ENCODE measurements around the gene NLRX1.

DNA sequence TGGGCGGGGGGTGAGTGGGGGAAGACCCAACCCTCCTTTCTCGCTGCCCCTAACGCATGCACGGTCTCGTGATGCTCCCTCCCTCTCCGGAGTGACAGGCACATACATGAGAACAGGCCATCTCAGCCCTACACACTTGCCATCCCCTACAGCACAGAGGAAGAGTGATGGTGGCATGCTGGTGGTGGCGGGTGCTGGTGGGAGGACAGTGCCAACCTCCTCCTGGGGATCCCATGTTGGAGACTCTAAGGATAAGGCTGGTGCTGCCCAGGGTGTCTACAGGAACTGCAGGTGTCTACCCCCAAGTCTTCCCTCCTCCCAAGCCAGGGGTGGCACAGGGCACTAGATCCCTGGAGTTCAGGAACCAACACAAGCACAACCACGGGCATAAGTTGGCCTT lies 6.7 kb upstream of the NLRX1 start:
- TF ChIP-seq CBX5 (IDR thresholded peaks at IDR 0.05; ENCODE audit: low read depth) (no peak), POLR2A (IDR thresholded peaks at IDR 0.05; ENCODE audit: low read depth, low read length) (no peak), ZSCAN29 (IDR thresholded peaks at IDR 0.05) (no peak), CEBPB (IDR thresholded peaks at IDR 0.05; ENCODE audit: borderline replicate concordance in 1 of 2, low read depth in 2 of 2, low read length in 2 of 2) (no peak), HDAC6 (IDR thresholded peaks at IDR 0.05; ENCODE audit: unreplicated experiment) (no peak), EZH2 (IDR thresholded peaks at IDR 0.05; ENCODE audit: borderline replicate concordance, control insufficient read depth, low read depth, low read length) (no peak), SRF (IDR thresholded peaks at IDR 0.05; ENCODE audit: low read depth in 2 of 2, low read length in 2 of 2) (no peak)
- TF ChIP-seq, protein P1, sequence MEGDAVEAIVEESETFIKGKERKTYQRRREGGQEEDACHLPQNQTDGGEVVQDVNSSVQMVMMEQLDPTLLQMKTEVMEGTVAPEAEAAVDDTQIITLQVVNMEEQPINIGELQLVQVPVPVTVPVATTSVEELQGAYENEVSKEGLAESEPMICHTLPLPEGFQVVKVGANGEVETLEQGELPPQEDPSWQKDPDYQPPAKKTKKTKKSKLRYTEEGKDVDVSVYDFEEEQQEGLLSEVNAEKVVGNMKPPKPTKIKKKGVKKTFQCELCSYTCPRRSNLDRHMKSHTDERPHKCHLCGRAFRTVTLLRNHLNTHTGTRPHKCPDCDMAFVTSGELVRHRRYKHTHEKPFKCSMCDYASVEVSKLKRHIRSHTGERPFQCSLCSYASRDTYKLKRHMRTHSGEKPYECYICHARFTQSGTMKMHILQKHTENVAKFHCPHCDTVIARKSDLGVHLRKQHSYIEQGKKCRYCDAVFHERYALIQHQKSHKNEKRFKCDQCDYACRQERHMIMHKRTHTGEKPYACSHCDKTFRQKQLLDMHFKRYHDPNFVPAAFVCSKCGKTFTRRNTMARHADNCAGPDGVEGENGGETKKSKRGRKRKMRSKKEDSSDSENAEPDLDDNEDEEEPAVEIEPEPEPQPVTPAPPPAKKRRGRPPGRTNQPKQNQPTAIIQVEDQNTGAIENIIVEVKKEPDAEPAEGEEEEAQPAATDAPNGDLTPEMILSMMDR (IDR thresholded peaks at IDR 0.05 in 2 of 3, conservative IDR thresholded peaks at IDR 0.05 in 1 of 3; ENCODE audit: control insufficient read depth in 2 of 3, extremely low read depth in 1 of 3, insufficient read depth in 1 of 3, low read depth in 3 of 3, low read length in 3 of 3): no peak
- TF ChIP-seq, protein P2, sequence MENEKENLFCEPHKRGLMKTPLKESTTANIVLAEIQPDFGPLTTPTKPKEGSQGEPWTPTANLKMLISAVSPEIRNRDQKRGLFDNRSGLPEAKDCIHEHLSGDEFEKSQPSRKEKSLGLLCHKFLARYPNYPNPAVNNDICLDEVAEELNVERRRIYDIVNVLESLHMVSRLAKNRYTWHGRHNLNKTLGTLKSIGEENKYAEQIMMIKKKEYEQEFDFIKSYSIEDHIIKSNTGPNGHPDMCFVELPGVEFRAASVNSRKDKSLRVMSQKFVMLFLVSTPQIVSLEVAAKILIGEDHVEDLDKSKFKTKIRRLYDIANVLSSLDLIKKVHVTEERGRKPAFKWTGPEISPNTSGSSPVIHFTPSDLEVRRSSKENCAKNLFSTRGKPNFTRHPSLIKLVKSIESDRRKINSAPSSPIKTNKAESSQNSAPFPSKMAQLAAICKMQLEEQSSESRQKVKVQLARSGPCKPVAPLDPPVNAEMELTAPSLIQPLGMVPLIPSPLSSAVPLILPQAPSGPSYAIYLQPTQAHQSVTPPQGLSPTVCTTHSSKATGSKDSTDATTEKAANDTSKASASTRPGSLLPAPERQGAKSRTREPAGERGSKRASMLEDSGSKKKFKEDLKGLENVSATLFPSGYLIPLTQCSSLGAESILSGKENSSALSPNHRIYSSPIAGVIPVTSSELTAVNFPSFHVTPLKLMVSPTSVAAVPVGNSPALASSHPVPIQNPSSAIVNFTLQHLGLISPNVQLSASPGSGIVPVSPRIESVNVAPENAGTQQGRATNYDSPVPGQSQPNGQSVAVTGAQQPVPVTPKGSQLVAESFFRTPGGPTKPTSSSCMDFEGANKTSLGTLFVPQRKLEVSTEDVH (IDR thresholded peaks at IDR 0.05; ENCODE audit: low read depth, partially characterized antibody): no peak
- TF ChIP-seq, protein P3, sequence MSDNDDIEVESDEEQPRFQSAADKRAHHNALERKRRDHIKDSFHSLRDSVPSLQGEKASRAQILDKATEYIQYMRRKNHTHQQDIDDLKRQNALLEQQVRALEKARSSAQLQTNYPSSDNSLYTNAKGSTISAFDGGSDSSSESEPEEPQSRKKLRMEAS (IDR thresholded peaks at IDR 0.05; ENCODE audit: low read depth, low read length): no peak
- TF ChIP-seq, protein P4, sequence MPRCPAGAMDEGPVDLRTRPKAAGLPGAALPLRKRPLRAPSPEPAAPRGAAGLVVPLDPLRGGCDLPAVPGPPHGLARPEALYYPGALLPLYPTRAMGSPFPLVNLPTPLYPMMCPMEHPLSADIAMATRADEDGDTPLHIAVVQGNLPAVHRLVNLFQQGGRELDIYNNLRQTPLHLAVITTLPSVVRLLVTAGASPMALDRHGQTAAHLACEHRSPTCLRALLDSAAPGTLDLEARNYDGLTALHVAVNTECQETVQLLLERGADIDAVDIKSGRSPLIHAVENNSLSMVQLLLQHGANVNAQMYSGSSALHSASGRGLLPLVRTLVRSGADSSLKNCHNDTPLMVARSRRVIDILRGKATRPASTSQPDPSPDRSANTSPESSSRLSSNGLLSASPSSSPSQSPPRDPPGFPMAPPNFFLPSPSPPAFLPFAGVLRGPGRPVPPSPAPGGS (IDR thresholded peaks at IDR 0.05; ENCODE audit: borderline replicate concordance, insufficient read depth, low read depth, low read length, poor library complexity, severe bottlenecking): no peak
- TF ChIP-seq, protein P5, sequence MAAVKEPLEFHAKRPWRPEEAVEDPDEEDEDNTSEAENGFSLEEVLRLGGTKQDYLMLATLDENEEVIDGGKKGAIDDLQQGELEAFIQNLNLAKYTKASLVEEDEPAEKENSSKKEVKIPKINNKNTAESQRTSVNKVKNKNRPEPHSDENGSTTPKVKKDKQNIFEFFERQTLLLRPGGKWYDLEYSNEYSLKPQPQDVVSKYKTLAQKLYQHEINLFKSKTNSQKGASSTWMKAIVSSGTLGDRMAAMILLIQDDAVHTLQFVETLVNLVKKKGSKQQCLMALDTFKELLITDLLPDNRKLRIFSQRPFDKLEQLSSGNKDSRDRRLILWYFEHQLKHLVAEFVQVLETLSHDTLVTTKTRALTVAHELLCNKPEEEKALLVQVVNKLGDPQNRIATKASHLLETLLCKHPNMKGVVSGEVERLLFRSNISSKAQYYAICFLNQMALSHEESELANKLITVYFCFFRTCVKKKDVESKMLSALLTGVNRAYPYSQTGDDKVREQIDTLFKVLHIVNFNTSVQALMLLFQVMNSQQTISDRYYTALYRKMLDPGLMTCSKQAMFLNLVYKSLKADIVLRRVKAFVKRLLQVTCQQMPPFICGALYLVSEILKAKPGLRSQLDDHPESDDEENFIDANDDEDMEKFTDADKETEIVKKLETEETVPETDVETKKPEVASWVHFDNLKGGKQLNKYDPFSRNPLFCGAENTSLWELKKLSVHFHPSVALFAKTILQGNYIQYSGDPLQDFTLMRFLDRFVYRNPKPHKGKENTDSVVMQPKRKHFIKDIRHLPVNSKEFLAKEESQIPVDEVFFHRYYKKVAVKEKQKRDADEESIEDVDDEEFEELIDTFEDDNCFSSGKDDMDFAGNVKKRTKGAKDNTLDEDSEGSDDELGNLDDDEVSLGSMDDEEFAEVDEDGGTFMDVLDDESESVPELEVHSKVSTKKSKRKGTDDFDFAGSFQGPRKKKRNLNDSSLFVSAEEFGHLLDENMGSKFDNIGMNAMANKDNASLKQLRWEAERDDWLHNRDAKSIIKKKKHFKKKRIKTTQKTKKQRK (IDR thresholded peaks at IDR 0.05; ENCODE audit: low read depth, low read length): no peak

Data from GM12878 (cell line).